Measurements from ENCODE around the gene DNAH9.

DNA sequence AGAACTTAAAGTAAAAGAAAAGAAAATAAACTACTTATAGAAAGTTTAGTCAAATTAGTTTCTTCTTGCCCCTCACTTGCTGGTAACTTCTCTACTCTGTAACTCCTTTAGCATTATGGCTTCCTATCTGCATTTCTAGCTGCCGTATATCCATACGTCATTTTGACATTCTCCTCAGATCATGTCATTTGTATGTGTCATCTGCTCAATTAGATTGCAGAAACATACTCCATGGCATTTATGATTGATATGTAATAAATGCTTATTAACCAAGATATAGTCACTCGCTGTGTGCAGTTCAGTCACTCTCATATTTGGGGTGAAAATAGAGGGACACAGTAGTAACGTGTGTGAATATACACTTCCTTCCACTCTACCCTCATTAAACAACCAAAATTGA is 295.6 kb downstream of the DNAH9 start:
- no peak for TF ChIP-seq POLR2A (IDR thresholded peaks at IDR 0.05)
- TF ChIP-seq CTCF (IDR thresholded peaks at IDR 0.05 in 4 of 5, conservative IDR thresholded peaks at IDR 0.05 in 1 of 5): no peak

All from gastrocnemius medialis (tissue), 4 donors.